Trophoblast cell (in vitro differentiated cells and primary cell): ENCODE results near the gene SHC2.
"Not testable (repeated sequence)": the region's sequence is repeated elsewhere in the genome, so short reads cannot be mapped to it uniquely, and the experiment has no call there.

ENCODE experiments used
- DNase-seq, 2 donors: peaks; one replicate each; pipeline ENCODE4 v3.0.0-alpha.2; 2016
- H2AFZ ChIP-seq: 2 replicates; pipeline ENCODE4 v1.6.1; 2013; ENCODE audit warnings: low read length, moderate library complexity, mild to moderate bottlenecking; ENCODE audit not compliant: insufficient read depth, poor library complexity
- H2AK5ac ChIP-seq: 2 replicates; pipeline ENCODE4 v1.6.1; 2013; ENCODE audit warnings: mild to moderate bottlenecking, low read length
- H2BK120ac ChIP-seq: 2 replicates; pipeline ENCODE4 v1.6.1; 2013; ENCODE audit warnings: low read length, mild to moderate bottlenecking, moderate library complexity; ENCODE audit not compliant: insufficient read depth, poor library complexity
- H2BK12ac ChIP-seq: 2 replicates; pipeline ENCODE4 v1.6.1; 2013; ENCODE audit warnings: mild to moderate bottlenecking, low read length, moderate library complexity
- H2BK5ac ChIP-seq: 2 replicates; pipeline ENCODE4 v1.6.1; 2013; ENCODE audit warnings: low read length, low read depth, moderate library complexity, mild to moderate bottlenecking; ENCODE audit not compliant: poor library complexity
- H3K14ac ChIP-seq: 2 replicates; pipeline ENCODE4 v1.6.1; 2013; ENCODE audit warnings: mild to moderate bottlenecking, low read length
- H3K18ac ChIP-seq: 2 replicates; pipeline ENCODE4 v1.6.1; 2013; ENCODE audit warnings: mild to moderate bottlenecking, low read length
- H3K23ac ChIP-seq: 2 replicates; pipeline ENCODE4 v1.6.1; 2013; ENCODE audit warnings: low read length
- H3K27ac ChIP-seq: 2 replicates; pipeline ENCODE4 v1.5.1; 2013; ENCODE audit warnings: low read depth, mild to moderate bottlenecking, inconsistent platforms, low read length, moderate library complexity
- H3K27me3 ChIP-seq: 2 replicates; pipeline ENCODE4 v1.6.1; 2013; ENCODE audit warnings: inconsistent platforms, mild to moderate bottlenecking, low read length, moderate library complexity; ENCODE audit not compliant: insufficient read depth
- H3K36me3 ChIP-seq, 2 experiments: 1 replicate in 1 of 2; 2 replicates in 1 of 2; pipeline ENCODE4 v1.6.1; 2013; ENCODE audit warnings: low read length in 2 of 2, mild to moderate bottlenecking in 2 of 2, moderate library complexity in 1 of 2; ENCODE audit not compliant: insufficient read depth in 2 of 2, control insufficient read depth in 1 of 2
- H3K4ac ChIP-seq: 2 replicates; pipeline ENCODE4 v1.6.1; 2013; ENCODE audit warnings: low read depth, mild to moderate bottlenecking, low read length, moderate library complexity
- H3K4me1 ChIP-seq, 2 experiments: 1 replicate in 1 of 2; 2 replicates in 1 of 2; pipeline ENCODE4 v1.6.1; 2013; ENCODE audit warnings: low read length in 2 of 2, mild to moderate bottlenecking in 2 of 2, moderate library complexity in 1 of 2; ENCODE audit not compliant: insufficient read depth in 2 of 2, control insufficient read depth in 1 of 2
- H3K4me2 ChIP-seq: 2 replicates; pipeline ENCODE4 v1.6.1; 2013; ENCODE audit warnings: inconsistent platforms, mild to moderate bottlenecking, low read length, moderate library complexity
- H3K4me3 ChIP-seq: 2 replicates; pipeline ENCODE4 v1.5.1; 2013; ENCODE audit warnings: mild to moderate bottlenecking, low read depth, low read length, inconsistent platforms
- H3K79me1 ChIP-seq: one replicate; pipeline ENCODE4 v1.6.1; 2013; ENCODE audit warnings: low read length
- H3K79me2 ChIP-seq: 2 replicates; pipeline ENCODE4 v1.6.1; 2013; ENCODE audit warnings: low read length, mild to moderate bottlenecking; ENCODE audit not compliant: control insufficient read depth, insufficient read depth, poor library complexity
- H3K9ac ChIP-seq: 2 replicates; pipeline ENCODE4 v1.6.1; 2013; ENCODE audit warnings: mild to moderate bottlenecking, low read length
- H3K9me3 ChIP-seq: 2 replicates; pipeline ENCODE4 v1.6.1; 2013; ENCODE audit warnings: low read depth, mild to moderate bottlenecking, control low read depth, inconsistent platforms, low read length; ENCODE audit not compliant: insufficient read depth
- H4K12ac ChIP-seq: 2 replicates; pipeline ENCODE4 v1.6.1; 2013; ENCODE audit warnings: low read depth, mild to moderate bottlenecking, low read length, moderate library complexity
- H4K8ac ChIP-seq: 2 replicates; pipeline ENCODE4 v1.6.1; 2013; ENCODE audit warnings: low read depth, mild to moderate bottlenecking, low read length, moderate library complexity
- H4K91ac ChIP-seq: one replicate; pipeline ENCODE4 v1.6.1; 2013; ENCODE audit warnings: low read depth, mild to moderate bottlenecking, low read length, moderate library complexity
- WGBS: extraction: QIAGEN DNeasy Blood & Tissue Kit; methylation state at CpG from one replicate; pipeline ENCODE4 v1.1.7; 2013; ENCODE audit warnings: missing lambda C conversion rate; ENCODE audit not compliant: insufficient read length, insufficient coverage; ENCODE audit errors: extremely low coverage; 5-methylcytosine and 5-hydroxymethylcytosine counted together

The SHC2 gene

GRCh38 chr19:387777-388176, 73.1 kb downstream of the SHC2 start:
- no peak for DNase-seq
- Histone ChIP-seq H3K14ac (no peak overlapping the region), H2BK5ac (no peak overlapping the region), H4K8ac (no peak overlapping the region), H2BK12ac (no peak overlapping the region), H3K4me1 (no peaks in the 10 kb centered on the region), H3K27me3 (no peaks in the 10 kb centered on the region), H3K27ac (no peak overlapping the region), H3K79me2 (no peaks in the 10 kb centered on the region), H4K91ac (no peak overlapping the region), H3K18ac (no peak overlapping the region), H3K9me3 (peaks cover 8% of the 10 kb centered on the region), H3K4me2 (no peak overlapping the region), H2BK120ac (no peak overlapping the region), H2AK5ac (no peak overlapping the region), H3K4me3 (no peak overlapping the region), H3K4ac (no peak overlapping the region), H3K23ac (no peak overlapping the region), H3K36me3 (no peaks in the 10 kb centered on the region), H3K9ac (no peak overlapping the region), H3K79me1 (no peaks in the 10 kb centered on the region), H4K12ac (no peak overlapping the region), H2AFZ (no peak overlapping the region)
- WGBS = no CpG with 5 or more reads among the region's 21 CpGs

- not testable (repeated sequence) for H3K9me3 ChIP-seq
Measured at GRCh38 chr19:386632-387301, 74.1 kb downstream of the SHC2 start.

GRCh38 chr19:386189-386588, 74.6 kb downstream of the SHC2 start:
- H3K23ac ChIP-seq, H3K14ac ChIP-seq, H2AFZ ChIP-seq, H3K4me3 ChIP-seq, H3K18ac ChIP-seq, H3K9ac ChIP-seq, H3K4me1 ChIP-seq, H3K79me1 ChIP-seq, H3K27me3 ChIP-seq, H2BK120ac ChIP-seq, H3K4me2 ChIP-seq, H2BK12ac ChIP-seq, H4K12ac ChIP-seq, H3K27ac ChIP-seq, H4K91ac ChIP-seq, H3K36me3 ChIP-seq, H3K9me3 ChIP-seq, DNase-seq, H3K79me2 ChIP-seq, H2AK5ac ChIP-seq, H4K8ac ChIP-seq, H2BK5ac ChIP-seq, H3K4ac ChIP-seq: not testable (repeated sequence)
- WGBS = no CpG with 5 or more reads among the region's 8 CpGs

More at GRCh38 chr19:386632-387301, 74.1 kb downstream of the SHC2 start:
- H2AK5ac ChIP-seq, H3K27me3 ChIP-seq, H2BK12ac ChIP-seq, H3K79me1 ChIP-seq, H3K9ac ChIP-seq, H3K79me2 ChIP-seq, H4K12ac ChIP-seq, H3K4ac ChIP-seq, DNase-seq, H3K14ac ChIP-seq, H2AFZ ChIP-seq, H4K8ac ChIP-seq, H3K23ac ChIP-seq, H2BK120ac ChIP-seq, H2BK5ac ChIP-seq, H3K36me3 ChIP-seq, H3K4me1 ChIP-seq, H4K91ac ChIP-seq, H3K18ac ChIP-seq, H3K4me2 ChIP-seq, H3K4me3 ChIP-seq, H3K27ac ChIP-seq: not testable (repeated sequence)
- no CpG with 5 or more reads among the region's 22 CpGs for WGBS

GRCh38 chr19:384799-385169, 76.0 kb downstream of the SHC2 start:
- Histone ChIP-seq H3K36me3 (no peaks in the 10 kb centered on the region), H2BK120ac (no peak overlapping the region), H4K12ac (no peak overlapping the region), H3K4ac (no peak overlapping the region), H2AFZ (no peak overlapping the region), H3K4me1 (no peaks in the 10 kb centered on the region), H3K79me2 (no peaks in the 10 kb centered on the region), H2BK5ac (no peak overlapping the region), H3K27me3 (no peaks in the 10 kb centered on the region), H3K4me2 (no peak overlapping the region), H3K9me3 (no peaks in the 10 kb centered on the region), H4K8ac (no peak overlapping the region), H3K27ac (no peak overlapping the region), H3K79me1 (no peaks in the 10 kb centered on the region), H3K18ac (no peak overlapping the region), H3K14ac (no peak overlapping the region), H3K23ac (no peak overlapping the region), H3K4me3 (no peak overlapping the region), H4K91ac (no peak overlapping the region), H2AK5ac (no peak overlapping the region), H3K9ac (no peak overlapping the region), H2BK12ac (no peak overlapping the region)
- WGBS = no CpG with 5 or more reads among the region's 9 CpGs
- no peak for DNase-seq
